Endothelial cell (in vitro differentiated cells): Measurements from ENCODE around the gene RAP1GAP. TPM values are rescaled to one million over a fixed set of nuclear protein-coding genes. Genes with fewer than 3 reads are reported as not detected.

Source experiments
- DNase-seq: peaks from one replicate; pipeline ENCODE4 v3.0.0; 2021; ENCODE audit warnings: low spot score
- H3K27ac Mint-ChIP-seq: one replicate; pipeline ENCODE4 v1.8.0; 2021; ENCODE audit warnings: mixed read lengths, inconsistent platforms; ENCODE audit not compliant: unreplicated experiment
- H3K27me3 Mint-ChIP-seq: one replicate; pipeline ENCODE4 v1.8.0; 2021; ENCODE audit warnings: mild to moderate bottlenecking, moderate library complexity, mixed read lengths, inconsistent platforms; ENCODE audit not compliant: unreplicated experiment
- H3K36me3 Mint-ChIP-seq: one replicate; pipeline ENCODE4 v1.8.0; 2021; ENCODE audit warnings: mild to moderate bottlenecking, low read depth, mixed read lengths, inconsistent platforms; ENCODE audit not compliant: unreplicated experiment
- H3K4me1 Mint-ChIP-seq: one replicate; pipeline ENCODE4 v1.8.0; 2021; ENCODE audit warnings: mild to moderate bottlenecking, mixed read lengths, inconsistent platforms; ENCODE audit not compliant: unreplicated experiment
- H3K4me3 Mint-ChIP-seq: one replicate; pipeline ENCODE4 v1.8.0; 2021; ENCODE audit warnings: mild to moderate bottlenecking, mixed read lengths, inconsistent platforms; ENCODE audit not compliant: unreplicated experiment
- H3K9me3 Mint-ChIP-seq: one replicate; pipeline ENCODE4 v1.8.0; 2021; ENCODE audit warnings: mixed read lengths, inconsistent platforms; ENCODE audit not compliant: unreplicated experiment
- CTCF ChIP-seq: fragments of 200-600 bp; sonication (generic); IDR thresholded peaks from one replicate; pipeline ENCODE4 v1.5.0; 2021; ENCODE audit warnings: antibody characterized with exemption; ENCODE audit not compliant: unreplicated experiment
- long read RNA-seq: library from polyadenylated mRNA; unstranded; transcript quantifications from one replicate; pipeline ENCODE4 v2.0.0, GENCODE V29; 2020; ENCODE audit not compliant: unreplicated experiment
- total RNA-seq: library from RNA; stranded (reverse); fragmentation: NEBNext Ultra II Directional; extraction: Animal tissue kit (Norgen Biotek cat#: 25700); gene quantifications from one replicate; pipeline ENCODE4 v1.2.1, GENCODE V29; 2021; ENCODE audit not compliant: unreplicated experiment

The RAP1GAP gene
- total RNA-seq: 0.56 TPM
- long read RNA-seq: 0 reads

GRCh38 chr1:21669258-21670058 is at the start of gene RAP1GAP:
Gene RAP1GAP (minus strand): TSS chr1:21669357. CDS start chr1:21620032, 49,325 bp downstream.
- no peak within 1 kb of the TSS for H3K4me3 Mint-ChIP-seq
- H3K9me3 Mint-ChIP-seq: no peaks in the 10 kb centered on the region
- DNase-seq: peak; percentile 31
- H3K4me1 Mint-ChIP-seq: peaks cover 5% of the 10 kb centered on the region
- H3K27ac Mint-ChIP-seq: no peak within 1 kb of the TSS
- no peaks in the 10 kb centered on the region for H3K36me3 Mint-ChIP-seq
- H3K27me3 Mint-ChIP-seq: peaks cover 22% of the 10 kb centered on the region
- TF ChIP-seq CTCF: no peak

GRCh38 chr1:21716169-21716568 is 47.0 kb upstream of the RAP1GAP start:
- DNase-seq: no peak
- TF ChIP-seq CTCF: no peak
- Mint-ChIP-seq H3K36me3 (peaks cover 24% of the 10 kb centered on the region), H3K27me3 (peaks cover 4% of the 10 kb centered on the region), H3K4me1 (peaks cover 4% of the 10 kb centered on the region), H3K9me3 (no peaks in the 10 kb centered on the region), H3K4me3 (peak overlapping the region; percentile 2), H3K27ac (no peak overlapping the region)

- no peak overlapping the region for H3K27ac Mint-ChIP-seq
- peaks cover 4% of the 10 kb centered on the region for H3K36me3 Mint-ChIP-seq
Measured at GRCh38 chr1:21707891-21708290, 38.7 kb upstream of the RAP1GAP start.

GRCh38 chr1:21707086-21707840 is 38.1 kb upstream of the RAP1GAP start:
- H3K9me3 Mint-ChIP-seq: no peaks in the 10 kb centered on the region
- no peak for TF ChIP-seq CTCF
- H3K4me3 Mint-ChIP-seq: no peak overlapping the region
- peaks cover 10% of the 10 kb centered on the region for H3K4me1 Mint-ChIP-seq
- no peak overlapping the region for H3K27ac Mint-ChIP-seq
- H3K27me3 Mint-ChIP-seq: no peaks in the 10 kb centered on the region
- H3K36me3 Mint-ChIP-seq: peaks cover 8% of the 10 kb centered on the region
- DNase-seq: no peak

More at GRCh38 chr1:21707891-21708290, 38.7 kb upstream of the RAP1GAP start:
- Mint-ChIP-seq H3K4me1 (peaks cover 10% of the 10 kb centered on the region), H3K9me3 (no peaks in the 10 kb centered on the region), H3K4me3 (no peak overlapping the region), H3K27me3 (no peaks in the 10 kb centered on the region)
- TF ChIP-seq CTCF: no peak
- DNase-seq: no peak
